HG02943 (cell line): ENCODE results near the gene TGFB2.

Experiments used
- ATAC-seq: cut with Tn5 transposase; IDR thresholded peaks from one replicate; pipeline ENCODE4 v1.9.1; 2021; ENCODE audit warnings: mild to moderate bottlenecking, low read depth, moderate library complexity; ENCODE audit not compliant: unreplicated experiment

TGFB2 gene

DNA sequence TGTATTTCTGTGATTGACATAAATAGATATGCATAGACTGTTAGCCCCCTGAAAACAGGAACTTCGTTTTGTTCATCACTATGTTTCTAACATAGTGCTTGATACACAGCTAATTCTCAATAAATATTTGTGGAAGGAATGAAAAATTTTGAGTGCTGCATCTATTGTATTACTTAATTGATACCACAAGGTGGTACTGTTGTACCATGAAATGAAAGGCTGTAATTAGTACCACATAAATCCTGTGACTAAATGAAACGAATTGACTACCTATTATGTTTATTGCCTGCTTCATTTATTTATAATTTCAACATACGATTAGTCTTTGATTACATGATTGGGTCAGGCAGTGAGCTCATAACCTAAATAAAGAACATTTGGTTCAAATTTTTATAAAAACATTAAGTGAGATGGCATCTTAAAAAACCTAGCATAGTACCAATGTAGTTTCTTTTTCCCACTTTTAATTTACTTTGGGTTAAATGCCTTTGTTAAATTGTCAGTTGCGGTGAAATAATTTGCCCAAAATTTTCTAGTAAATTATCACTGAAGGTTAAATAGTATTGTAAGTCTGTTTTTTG, 15.0 kb upstream of the TGFB2 start:
- ATAC-seq: no peak

DNA sequence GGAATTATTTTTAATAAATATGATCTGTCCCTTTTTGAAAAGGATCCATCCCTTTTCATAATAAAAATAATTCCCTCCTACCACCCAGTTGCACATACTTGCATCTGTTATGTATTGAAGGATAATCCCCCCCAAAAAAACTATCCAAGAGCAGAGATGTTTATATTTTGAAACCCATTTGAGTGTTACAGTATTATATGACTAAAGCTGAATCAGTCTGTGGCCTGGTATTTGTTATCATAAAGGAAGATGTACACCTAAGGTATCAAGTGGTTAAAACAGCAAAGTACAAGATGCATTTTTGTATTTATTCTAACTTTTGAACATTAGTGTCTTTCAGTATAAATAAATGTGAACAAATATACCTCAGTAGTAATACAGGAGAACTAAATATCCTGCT, 12.7 kb upstream of the TGFB2 start:
- no peak for ATAC-seq

DNA sequence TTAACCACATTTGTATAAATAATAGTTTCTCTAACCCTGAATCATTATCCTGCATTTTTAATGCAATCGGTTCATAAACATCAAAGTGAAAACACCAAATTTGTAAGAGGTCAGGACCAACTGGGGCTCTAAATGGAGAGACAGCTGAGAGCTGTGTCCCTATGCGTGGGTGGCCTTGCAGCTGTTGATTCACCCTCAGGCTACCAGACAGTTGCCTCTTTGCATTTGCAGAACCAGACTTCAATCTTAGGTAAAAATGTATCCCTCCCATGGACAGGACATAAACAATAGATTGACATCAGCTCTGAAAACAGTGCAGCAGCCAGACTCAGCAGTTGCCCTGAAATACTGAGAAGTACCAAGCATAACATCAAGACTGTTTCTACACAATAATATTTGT, 8.8 kb upstream of the TGFB2 start:
- no peak for ATAC-seq

DNA sequence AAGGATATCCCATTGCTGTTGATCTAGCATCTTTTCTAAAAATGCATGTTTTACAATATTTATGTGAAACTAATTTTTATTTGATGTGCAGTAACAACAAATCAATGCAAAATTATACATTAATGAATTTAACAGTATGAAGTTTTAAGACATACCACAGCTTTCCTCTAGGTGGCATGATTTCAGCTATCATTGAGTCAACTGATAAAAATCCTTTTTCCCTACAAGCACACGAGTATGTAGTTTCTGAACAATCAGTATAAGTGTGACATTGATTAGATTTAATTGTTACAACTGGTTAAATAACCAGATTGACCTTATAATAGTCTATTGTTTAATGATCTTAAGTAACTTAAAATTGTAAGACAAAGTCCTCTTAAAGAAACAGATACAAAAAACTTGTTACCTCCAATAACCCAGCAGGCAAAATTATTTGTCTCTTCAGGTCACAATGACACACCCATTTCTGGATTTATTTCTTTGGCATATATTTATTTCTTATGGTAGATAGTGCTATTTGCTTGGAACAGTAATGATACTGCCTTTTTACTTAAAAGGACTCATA, 5.8 kb upstream of the TGFB2 start:
- no peak for ATAC-seq

DNA sequence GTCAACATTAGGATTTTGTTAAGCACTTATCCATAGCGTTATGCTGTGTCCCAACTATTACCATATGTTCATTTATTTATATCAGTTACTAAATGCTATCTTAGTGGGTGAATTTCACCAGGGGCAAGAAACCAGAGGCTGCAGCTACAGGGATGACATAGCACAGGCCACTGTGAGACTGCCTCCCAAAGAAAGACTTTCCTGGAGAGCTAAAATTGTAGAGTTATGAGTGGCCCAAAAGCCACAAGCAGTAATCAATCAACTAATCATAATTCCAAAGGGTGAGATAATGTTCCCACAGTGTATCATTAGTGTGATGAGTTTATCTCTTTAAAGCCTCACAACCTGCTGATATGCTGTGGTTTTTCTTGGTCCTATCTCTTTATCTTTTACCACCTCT, 3.8 kb upstream of the TGFB2 start:
- ATAC-seq: no peak

DNA sequence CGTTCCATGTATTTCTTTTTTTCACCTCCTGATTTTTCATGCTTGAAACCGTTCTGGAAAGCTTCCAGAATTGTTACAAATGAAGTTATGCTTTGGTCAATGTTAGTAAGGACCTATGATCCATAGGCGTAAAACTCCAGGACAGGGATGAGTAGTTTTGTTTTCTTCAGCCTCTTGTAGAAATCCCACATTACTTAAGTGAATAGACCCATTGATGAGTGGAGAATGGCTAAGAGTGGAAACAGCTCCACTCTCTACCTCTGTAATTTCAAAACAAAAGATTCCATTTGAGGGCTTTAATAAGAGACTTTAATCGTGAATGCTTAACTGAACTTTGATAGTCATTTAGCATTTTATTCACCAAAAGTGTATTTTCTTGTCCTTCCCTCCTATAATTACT, 3.0 kb upstream of the TGFB2 start:
- no peak for ATAC-seq

DNA sequence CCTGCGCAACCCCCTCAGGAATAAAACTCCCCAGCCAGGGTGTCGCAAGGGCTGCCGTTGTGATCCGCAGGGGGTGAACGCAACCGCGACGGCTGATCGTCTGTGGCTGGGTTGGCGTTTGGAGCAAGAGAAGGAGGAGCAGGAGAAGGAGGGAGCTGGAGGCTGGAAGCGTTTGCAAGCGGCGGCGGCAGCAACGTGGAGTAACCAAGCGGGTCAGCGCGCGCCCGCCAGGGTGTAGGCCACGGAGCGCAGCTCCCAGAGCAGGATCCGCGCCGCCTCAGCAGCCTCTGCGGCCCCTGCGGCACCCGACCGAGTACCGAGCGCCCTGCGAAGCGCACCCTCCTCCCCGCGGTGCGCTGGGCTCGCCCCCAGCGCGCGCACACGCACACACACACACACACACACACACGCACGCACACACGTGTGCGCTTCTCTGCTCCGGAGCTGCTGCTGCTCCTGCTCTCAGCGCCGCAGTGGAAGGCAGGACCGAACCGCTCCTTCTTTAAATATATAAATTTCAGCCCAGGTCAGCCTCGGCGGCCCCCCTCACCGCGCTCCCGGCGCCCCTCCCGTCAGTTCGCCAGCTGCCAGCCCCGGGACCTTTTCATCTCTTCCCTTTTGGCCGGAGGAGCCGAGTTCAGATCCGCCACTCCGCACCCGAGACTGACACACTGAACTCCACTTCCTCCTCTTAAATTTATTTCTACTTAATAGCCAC, 696 bp downstream of the TGFB2 start:
- peak; percentile 60 for ATAC-seq

DNA sequence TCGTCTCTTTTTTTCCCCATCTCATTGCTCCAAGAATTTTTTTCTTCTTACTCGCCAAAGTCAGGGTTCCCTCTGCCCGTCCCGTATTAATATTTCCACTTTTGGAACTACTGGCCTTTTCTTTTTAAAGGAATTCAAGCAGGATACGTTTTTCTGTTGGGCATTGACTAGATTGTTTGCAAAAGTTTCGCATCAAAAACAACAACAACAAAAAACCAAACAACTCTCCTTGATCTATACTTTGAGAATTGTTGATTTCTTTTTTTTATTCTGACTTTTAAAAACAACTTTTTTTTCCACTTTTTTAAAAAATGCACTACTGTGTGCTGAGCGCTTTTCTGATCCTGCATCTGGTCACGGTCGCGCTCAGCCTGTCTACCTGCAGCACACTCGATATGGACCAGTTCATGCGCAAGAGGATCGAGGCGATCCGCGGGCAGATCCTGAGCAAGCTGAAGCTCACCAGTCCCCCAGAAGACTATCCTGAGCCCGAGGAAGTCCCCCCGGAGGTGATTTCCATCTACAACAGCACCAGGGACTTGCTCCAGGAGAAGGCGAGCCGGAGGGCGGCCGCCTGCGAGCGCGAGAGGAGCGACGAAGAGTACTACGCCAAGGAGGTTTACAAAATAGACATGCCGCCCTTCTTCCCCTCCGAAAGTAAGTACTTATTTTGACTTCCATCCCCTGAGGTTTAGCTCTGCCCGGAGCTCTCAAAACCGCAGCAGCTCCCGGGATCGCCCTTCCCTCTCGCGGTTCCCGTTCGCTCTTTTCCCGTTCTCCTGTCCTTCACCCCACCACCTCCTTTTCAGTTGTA, 1.5 kb downstream of the TGFB2 start:
- ATAC-seq: no peak

DNA sequence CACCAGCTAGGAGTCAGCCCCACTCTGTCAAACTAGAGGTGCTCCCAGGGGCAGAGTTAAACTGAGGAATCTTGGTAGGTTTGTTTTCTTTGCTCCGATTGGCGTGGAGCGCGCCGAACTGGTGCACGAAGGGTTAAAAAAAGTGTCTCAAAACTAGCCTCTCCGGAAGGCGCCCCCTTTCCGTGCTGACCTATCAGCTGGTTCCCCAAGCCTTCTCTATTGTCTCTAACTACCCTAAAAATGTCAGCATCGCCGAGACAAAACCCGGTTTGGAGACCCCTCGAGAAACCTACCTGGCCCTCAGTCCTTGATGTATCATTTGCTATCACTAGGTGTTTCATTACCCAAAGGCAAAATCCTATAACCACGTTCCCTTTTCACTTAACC, 2.2 kb downstream of the TGFB2 start:
- ATAC-seq: no peak

DNA sequence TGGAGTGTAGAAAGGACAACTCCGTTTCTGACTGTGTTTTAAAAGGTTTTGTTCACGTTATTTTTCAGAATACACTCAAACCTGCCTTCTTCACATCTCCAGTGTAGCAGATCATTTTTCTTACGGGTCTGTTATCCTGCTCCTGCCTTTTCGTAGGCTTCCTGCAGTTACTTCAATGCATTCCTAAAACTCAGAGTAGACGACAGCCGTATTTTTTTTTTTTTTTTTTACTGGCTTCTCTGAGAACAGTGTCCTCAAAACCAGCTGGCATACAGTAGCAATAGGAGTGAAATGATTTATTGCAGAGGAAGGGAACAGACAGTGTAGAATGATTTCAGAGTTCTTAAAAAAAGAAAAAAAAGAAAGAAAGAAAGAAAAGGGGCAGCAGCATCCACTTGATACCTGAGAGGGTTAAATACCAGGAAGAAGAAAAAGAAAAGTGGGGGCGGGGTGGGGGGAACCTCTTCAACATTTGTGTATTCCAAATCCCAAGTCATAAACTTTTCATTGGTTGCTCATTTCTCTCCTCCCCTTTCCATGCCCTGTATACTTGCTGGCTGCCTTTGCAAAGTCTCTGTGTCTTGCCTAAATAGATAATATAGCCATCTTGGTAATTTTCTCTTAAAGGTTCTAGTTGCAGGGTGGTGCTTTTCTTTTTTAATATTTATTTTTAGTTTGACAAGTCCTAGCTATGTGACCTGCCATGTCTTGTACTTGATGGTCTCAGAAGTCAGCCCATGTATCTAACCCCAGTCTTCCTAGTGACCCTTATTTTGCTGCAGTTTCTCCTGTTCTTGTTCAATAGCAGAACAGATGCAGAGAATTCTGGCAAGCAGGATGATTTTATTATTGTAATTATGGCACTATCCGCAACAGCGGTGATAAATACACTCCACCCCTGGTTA, 2.8 kb downstream of the TGFB2 start:
- no peak for ATAC-seq

DNA sequence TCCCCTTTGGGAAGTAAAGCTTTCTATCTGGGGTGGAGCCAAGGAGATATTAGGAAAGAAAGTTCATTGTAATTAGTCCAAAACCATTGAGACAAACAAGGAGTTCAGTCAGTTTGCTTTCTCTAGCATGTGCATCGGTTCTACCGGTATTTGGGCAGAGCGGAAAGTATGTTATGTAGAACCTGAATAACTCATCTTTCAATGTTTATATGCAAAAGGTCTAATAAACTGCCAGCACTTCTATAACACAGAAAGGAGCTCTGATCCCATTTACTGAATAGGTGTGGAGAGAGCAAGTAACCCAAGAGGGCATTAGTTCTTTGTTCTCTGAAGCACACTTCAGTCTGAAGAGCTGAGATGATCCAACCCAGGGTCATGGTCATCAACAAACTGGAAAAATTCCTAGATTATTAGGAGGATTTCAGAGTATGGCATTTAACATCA, 3.5 kb downstream of the TGFB2 start:
- no peak for ATAC-seq

DNA sequence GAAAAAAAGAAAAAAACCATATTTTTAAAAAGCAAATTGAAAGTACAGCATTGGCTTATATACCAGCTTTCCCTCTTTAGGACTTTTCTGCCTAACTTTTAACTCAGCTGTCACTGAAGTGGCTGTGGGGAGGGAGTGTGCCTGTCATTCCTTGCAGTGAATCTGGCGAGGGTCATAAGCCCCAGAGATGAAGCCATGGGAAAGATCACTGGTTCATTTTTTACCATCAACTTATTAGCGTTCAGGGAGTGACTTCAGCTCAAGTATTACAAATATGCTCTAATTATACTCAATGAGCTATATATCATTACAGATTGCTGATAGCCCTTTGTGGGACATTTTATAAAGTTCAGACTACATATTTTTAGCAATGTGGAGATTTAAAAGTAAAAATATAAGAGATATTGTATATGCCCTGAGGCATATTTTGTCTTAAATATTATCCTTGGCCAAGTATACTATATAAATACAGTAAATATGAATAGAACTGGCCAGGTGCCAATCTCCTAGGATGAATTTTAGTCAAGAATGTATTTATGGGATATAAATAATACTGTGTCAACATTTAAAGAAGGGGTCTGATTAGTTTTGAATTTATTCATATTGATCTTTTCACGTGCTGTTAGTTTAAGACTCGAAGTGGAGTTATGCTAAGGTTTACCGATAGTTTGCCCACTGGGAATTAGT, 4.4 kb downstream of the TGFB2 start:
- ATAC-seq: no peak

DNA sequence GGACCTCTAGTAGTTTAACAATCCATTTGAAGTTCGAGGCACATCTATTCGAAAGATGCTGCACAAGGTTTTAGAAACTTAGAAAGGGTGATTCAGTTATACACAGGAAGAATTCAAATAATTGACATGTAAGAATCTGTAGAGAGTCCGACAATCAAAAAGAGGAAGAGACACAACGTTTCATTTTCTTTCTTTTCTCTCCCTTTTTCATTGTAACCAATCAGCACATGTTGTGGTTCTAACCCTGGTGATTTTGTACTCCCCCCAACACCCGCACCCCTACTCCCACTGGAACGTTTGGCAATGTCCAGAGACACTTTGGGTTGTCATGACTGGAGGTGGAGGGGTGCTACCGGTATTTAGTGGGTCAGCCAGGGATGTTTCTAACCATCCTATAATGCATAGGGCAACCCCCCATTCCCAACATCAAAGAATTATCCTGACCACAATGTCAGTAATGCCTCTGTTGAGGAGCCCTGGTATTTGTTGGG, 4.9 kb downstream of the TGFB2 start:
- ATAC-seq: no peak

DNA sequence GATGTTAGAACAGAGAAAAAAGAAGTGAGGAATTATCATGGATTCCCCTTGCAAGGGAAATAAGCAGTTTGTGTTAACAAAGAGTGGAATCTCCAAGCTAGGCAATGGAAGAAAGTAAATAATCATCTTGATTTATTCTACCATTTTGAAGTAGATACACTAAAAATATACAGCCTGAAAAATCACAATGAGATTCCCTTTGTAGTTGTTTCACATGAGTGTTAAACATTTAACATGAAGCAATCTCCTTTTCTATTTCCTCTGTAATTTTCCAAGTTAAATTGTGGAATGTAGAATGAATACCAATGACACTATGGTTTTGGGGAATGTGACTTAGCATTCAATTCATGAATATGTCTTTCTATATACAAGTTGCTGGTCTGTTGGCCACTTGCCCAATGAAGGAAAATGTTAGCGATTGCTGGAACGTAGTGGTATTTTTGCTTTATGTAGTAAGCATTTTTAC, 5.7 kb downstream of the TGFB2 start:
- no peak for ATAC-seq

DNA sequence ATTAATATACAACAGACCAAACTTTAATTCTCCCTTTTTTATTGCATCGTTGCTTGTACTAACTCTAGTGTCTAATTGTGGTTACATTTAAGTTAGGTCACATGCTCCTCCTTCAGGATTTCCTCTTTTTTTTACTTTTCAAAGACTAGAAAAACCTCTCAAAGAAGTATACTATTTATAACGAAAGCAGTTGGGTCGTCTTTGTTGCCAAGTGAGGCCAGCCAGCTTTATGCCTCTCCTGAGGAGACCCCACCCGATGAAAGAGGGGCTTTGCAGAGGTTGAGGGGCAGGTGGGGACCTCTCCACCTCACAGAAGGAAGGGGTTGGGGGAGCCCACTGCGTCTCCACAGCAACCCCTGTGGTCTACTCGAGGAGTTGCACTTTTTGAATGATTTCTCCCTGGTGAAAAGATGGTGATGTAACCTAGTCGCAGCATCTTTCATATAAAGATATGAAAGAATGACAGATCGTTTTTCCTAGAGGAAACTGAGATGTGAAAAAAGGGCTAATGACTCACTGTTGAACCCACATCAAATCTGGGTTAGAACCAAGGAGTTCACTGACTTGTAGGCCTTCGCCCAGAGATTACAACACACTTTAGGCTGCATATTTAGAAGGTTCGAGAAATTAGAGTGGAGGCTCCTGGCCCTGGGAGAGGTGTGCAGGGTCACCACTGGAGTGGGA, 6.4 kb downstream of the TGFB2 start:
- no peak for ATAC-seq

DNA sequence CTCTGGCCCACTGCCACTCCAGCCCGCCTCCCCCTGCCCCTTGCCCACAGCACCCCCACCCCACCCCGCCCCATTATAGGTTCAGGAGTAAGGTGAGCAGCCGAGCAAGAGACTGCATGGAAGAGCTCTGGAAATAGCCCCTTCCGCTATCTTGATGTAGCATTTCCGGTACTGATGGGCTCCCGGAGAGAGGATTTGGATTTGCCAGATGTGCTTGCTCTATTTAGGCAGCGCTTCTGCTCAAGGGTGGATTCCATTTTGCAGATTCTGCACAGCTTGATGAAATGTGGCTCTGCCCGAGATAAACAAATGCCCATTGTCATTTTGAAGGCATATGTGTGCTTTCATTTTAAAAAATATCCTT, 6.9 kb downstream of the TGFB2 start:
- ATAC-seq: no peak

DNA sequence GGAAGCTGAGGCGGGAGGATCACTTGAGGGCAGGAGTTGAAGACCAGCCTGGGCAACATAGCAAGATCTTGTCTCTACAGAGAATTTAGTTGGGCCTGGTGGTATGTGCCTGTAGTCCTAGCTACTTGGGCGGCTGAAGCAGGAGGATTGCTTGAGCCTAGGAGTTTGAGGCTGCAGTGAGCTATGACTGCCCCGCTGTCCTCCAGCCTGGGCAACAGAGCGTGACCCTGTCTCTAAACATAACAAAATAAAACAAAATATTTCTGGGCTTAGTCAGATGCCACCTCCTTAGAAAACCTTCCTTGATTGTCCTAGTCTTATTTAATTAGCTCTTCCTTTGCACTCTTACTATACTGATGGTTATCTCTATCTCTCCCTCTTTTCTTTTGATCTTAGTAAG, 8.5 kb downstream of the TGFB2 start:
- no peak for ATAC-seq

DNA sequence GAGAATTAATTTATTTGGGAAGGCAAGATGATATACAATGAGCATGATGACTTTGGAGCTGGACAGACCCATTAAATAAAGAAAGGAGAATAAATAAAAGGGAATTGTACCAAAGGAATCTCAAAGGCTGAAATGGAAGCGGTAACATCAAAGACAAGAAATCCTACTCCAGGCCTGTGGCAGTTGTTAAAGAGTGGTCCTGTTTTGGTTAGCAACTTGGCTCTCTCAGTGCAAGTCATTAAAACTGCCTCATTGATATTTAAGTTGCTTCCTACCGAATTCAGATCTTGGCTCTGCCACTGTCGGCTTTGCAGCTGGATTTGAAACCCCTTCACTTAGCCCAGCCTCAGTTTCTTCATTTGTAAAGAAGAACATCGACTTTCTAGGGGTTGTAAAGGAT, 10.1 kb downstream of the TGFB2 start:
- no peak for ATAC-seq
